IPS-NIHi7 (cell line): ENCODE results near the gene SULT4A1.
"Not testable (repeated sequence)": the region's sequence is repeated elsewhere in the genome, so short reads cannot be mapped to it uniquely, and the experiment has no call there.

Source experiments
- DNase-seq: peaks from one replicate; pipeline ENCODE4 v3.0.0; 2012; ENCODE audit warnings: mixed read lengths; ENCODE audit errors: extremely low spot score

Gene SULT4A1

GRCh38 chr22:43886231-43886630 lies 23.9 kb upstream of the SULT4A1 start:
- no peak for DNase-seq

GRCh38 chr22:43885786-43886185 lies 23.5 kb upstream of the SULT4A1 start:
- DNase-seq, result no peak

GRCh38 chr22:43885319-43885671 lies 23.0 kb upstream of the SULT4A1 start:
- no peak for DNase-seq

- DNase-seq, result peak; percentile 88
Observed at GRCh38 chr22:43884600-43885318, 22.4 kb upstream of the SULT4A1 start.

GRCh38 chr22:43883719-43884415 lies 21.6 kb upstream of the SULT4A1 start:
- DNase-seq, result no peak

GRCh38 chr22:43883012-43883661 lies 20.8 kb upstream of the SULT4A1 start:
- DNase-seq, result peak; percentile 94

GRCh38 chr22:43882122-43882767 lies 19.9 kb upstream of the SULT4A1 start:
- no peak for DNase-seq

- DNase-seq, result no peak
Observed at GRCh38 chr22:43881091-43882061, 19.1 kb upstream of the SULT4A1 start.

GRCh38 chr22:43880541-43880991 lies 18.3 kb upstream of the SULT4A1 start:
- no peak for DNase-seq

GRCh38 chr22:43879901-43880540 lies 17.7 kb upstream of the SULT4A1 start:
- DNase-seq, result no peak

GRCh38 chr22:43878831-43879550 lies 16.7 kb upstream of the SULT4A1 start:
- no peak for DNase-seq

GRCh38 chr22:43878079-43878795 lies 15.9 kb upstream of the SULT4A1 start:
- no peak for DNase-seq

- no peak for DNase-seq
Observed at GRCh38 chr22:43876866-43877509, 14.7 kb upstream of the SULT4A1 start.

GRCh38 chr22:43869799-43870198 lies 7.5 kb upstream of the SULT4A1 start:
- DNase-seq, result no peak

GRCh38 chr22:43869001-43869400 lies 6.7 kb upstream of the SULT4A1 start:
- DNase-seq, result not testable (repeated sequence)

- peak; percentile 89 for DNase-seq
Observed at GRCh38 chr22:43867839-43868635, 5.7 kb upstream of the SULT4A1 start.

- DNase-seq, result no peak
Observed at GRCh38 chr22:43862882-43863202, 529 bp upstream of the SULT4A1 start.

GRCh38 chr22:43861529-43861928 lies 784 bp downstream of the SULT4A1 start:
- DNase-seq, result no peak
